HG03354 (cell line): ENCODE measurements around the gene GFAP.

Experiments used
- ATAC-seq: cut with Tn5 transposase; IDR thresholded peaks from one replicate; pipeline ENCODE4 v1.9.1; 2021; ENCODE audit warnings: mild to moderate bottlenecking; ENCODE audit not compliant: unreplicated experiment, poor library complexity, severe bottlenecking

The GFAP gene

DNA sequence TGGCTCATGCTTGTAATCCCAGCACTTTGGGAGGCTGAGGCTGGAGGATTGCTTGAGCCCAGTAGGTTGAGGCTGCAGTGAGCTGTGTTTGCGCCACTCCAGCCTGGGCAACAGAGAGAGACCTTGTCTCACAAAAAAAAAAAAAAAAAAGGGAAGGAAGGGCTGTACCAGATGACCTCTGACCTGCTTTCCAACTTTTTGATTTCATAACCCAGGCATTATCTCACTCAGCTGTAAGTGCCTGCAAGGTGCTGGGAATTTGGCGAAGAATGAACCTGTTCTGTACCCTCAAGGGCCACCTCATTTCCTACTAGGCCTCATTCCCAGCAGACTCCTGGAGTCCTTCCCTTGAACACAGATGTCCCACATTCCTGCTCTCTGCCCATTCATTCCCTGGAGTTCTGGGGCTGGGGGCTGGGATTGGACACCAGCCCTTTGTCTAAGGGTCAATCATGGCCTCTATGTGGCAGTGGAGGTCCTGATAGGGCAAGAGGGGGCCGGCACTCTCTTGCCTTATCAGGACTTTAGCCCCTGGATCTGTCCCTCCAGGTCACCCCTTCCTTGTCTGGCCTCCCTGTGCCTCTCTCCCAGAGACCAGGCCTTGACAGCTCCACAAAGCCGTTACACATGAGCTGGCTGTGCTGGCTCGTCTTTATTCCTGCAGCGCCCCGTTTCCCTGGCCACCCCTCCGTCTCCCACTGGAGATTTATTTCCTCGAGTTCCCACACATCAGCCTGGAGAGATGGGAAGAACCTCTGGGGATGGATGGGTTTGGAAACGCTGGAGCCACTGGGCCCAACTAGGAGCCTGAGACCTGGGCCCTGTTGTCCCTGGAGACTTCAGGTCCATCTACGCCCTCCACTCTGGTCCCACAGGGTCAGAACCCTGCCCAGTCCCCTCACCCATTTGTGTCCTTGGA, 821 bp upstream of the GFAP start:
- ATAC-seq: no peak

DNA sequence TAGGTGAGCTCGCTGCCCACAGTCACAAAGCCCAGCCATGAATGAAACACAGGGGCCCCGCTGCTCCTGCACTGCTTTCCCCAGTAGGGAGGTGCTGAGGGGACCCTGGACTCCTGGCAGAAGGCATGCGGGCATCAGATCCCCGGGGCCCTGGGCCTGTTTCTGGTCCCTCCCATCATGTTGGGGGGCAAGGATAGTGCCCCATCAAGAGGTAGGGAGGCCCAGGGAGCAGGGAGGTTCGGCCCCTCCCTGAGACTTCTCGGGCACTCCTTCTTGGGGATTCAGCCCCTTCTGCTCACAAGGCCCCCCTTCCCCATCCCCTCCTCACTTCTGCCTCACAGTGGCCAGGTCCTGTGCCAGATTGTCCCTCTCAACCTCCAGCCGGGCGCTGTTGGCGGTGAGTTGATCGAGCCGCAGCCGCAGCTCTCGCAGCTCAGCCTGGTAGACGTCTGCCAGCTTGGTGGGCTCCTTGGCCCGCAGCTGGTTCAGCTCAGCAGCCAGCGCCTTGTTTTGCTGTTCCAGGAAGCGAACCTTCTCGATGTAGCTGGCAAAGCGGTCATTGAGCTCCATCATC, 515 bp downstream of the GFAP start:
- ATAC-seq: no peak

DNA sequence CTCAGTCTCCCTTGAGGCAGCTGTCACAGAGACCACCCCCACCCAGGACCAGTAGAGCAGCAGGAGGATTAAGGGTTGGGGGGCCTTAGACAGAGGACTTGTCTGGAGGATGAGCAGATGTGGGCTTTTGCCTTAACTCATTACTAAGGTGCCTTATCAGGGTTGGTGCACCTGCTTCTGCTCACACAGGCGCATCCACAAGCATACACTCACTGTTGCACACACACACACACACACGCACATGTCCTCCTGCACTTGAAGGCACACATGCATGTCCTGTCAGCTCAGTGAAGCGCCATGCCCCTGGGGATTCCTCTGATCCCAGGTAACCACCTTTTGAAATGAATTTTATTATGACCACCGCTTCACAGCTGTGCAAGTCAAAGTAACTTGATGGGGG, 1.2 kb downstream of the GFAP start:
- ATAC-seq: no peak

DNA sequence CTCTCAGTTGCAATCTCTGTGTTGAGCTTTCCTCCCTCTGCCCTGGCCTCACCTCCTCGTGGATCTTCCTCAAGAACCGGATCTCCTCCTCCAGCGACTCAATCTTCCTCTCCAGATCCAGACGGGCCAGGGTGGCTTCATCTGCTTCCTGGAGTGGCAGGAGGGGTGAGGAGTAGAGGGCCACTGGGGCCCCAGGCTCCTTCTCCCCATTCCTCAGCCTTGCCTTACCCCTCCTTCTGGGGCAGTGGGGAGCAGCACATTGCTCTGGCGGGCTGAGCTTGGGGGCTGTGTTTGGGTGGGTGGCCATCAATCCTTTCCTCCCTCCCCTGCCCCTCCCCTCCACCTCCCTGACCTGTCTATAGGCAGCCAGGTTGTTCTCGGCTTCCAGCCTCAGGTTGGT, 1.6 kb downstream of the GFAP start:
- ATAC-seq: no peak

DNA sequence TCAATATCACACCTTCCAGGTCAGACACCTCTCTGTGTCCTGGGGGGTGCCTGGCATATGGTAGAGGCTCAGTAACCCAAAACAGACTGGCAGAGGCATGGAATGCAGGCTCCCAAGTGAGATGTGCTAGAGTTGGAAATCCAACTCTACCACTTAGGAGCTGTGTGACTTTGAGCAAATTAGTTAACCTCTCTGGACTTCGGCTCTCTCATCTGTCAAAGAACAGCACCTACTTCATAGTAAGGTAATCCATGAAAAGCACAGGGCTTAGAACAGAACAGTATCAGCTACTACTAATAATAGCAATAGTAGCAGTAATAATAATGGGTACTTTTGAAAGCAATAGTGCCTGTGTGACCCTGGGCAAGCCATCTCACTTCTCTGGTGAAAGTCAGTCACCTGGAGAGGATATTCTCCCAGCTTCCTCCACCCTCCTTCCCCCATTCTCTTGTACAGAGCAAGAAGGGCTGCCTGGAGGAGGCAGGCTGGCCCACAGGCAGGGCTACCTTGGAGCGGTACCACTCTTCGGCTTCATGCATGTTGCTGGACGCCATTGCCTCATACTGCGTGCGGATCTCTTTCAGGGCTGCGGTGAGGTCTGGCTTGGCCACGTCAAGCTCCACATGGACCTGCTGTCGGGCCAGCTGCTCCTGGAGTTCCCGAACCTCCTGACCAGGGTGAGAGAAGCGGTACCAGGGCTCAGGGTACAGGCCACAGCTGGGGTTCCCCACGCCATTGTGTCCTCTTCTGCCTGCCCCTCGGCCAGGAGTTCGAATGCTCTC, 2.3 kb downstream of the GFAP start:
- no peak for ATAC-seq

DNA sequence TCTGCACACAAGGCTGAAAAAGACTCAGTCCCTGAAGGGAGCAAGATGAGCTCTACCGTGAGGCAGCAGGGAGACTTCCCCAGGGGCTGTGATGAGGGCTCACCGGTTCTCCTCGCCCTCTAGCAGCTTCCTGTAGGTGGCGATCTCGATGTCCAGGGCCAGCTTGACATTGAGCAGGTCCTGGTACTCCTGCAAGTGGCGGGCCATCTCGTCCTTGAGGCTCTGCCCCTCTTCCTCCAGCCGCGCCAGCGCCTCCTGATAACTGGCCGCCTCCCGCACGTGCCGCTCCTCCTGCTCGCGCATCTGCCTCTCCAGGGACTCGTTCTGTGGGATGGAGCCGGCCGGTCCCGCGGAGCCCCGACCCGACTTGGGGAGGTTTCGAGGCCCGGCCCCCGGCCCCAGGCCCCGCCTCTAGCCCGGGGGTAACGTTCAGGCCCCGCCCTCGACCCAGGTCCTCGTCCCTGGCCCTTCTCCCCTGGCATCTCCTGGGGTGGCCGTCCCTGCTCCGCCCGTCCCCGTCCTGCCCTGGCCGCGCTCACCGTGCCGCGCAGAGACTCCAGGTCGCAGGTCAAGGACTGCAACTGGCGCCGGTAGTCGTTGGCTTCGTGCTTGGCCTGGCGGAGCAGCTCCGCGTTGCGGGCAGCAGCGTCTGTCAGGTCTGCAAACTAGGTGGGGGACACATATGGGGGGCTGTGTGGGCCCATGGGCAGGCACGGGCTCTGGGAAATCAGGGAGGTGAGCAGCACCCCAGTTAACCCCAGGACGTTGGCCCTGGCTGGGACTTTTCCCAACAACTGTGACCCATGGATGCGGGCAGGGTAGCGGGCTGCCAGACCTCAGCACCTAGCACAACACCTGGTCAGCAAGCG, 3.9 kb downstream of the GFAP start:
- no peak for ATAC-seq

DNA sequence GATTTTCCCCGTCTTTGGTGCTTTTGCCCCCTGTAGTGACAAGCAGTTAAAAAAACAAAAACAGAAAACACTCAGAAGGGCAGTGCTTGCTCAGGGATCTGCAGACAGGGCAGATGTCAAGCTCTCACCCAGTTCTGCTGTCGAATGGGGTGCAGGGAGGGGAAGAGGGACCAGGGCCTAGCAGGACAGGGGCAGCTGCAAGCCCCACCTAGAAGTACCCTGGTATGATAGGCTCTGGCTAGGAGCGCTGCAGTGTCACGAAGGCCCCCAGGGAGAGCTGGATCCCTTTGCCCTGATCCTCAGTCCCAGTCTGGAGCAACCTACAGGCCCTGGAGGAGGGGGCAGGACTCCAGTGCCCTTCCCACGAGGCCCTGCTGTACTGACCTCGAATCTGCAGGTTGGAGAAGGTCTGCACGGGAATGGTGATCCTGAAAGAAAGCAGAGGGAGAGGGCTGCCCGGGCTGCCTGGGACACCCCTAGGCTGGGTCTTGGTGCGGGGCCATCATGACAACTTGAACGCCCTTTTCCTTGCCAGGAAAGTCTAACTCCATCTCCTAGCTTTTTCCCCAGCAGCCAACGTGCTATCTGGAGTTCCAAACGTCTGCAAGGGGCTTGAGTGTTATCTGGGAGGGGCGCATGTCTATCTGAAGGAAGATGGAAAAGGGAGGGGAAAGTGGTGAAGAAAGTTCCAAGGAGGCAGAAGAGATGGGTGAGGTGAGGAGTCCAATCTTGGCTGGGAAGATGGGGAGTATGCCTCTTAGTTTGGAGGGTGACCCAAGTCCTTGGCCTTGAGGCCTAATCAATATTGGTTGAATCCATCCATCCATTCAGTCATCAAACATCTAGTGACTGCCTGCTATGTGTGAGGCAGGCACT, 4.8 kb downstream of the GFAP start:
- ATAC-seq: no peak

DNA sequence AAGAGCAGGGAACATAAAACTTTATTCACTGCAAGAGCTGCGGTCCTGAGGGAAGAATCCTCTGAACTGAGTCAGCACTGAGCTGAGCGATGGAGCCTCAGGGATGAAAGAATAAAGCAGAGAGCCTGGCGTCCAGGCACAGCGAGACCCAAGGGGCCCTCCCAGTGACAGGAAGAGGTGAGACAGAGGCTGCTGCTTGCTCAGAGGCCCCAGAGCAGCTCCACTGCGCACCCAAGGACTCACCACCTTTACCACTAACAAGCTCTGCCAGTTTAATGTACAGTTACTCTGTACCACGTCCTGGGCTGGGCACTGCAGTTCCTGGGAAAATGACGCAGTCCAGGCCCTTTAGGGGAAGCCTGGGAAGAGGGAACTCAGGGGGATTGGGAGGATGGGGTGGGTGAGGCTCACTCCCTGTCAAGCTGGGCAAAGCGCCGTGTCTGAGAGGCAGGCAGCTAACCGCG, 5.6 kb downstream of the GFAP start:
- no peak for ATAC-seq

DNA sequence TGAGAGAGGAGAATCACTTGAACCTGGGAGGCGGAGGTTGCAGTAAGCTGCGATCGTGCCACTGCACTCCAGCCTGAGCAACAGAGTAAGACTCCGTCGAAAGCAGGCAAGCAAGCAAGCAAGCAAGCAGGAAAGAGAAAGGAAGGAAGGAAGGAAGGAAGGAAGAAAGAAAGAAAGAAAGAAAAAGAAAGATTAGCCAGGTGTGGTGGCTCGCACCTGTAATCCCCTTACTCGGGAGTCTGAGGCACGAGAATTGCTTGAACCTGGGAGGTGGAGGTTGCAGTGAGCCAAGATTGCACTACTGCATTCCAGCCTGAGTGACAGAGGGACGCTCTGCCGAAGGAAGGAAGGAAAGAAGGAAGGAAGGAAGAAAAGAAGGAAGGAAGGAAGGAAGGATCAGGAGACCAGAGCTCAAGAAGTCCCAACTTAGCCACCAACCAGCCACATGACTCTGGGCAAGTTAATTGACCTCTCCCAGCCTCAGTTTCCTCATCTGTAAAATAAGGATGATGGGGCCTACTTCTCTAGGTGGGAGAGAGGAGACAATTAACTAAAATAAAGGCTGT, 6.5 kb downstream of the GFAP start:
- no peak for ATAC-seq

DNA sequence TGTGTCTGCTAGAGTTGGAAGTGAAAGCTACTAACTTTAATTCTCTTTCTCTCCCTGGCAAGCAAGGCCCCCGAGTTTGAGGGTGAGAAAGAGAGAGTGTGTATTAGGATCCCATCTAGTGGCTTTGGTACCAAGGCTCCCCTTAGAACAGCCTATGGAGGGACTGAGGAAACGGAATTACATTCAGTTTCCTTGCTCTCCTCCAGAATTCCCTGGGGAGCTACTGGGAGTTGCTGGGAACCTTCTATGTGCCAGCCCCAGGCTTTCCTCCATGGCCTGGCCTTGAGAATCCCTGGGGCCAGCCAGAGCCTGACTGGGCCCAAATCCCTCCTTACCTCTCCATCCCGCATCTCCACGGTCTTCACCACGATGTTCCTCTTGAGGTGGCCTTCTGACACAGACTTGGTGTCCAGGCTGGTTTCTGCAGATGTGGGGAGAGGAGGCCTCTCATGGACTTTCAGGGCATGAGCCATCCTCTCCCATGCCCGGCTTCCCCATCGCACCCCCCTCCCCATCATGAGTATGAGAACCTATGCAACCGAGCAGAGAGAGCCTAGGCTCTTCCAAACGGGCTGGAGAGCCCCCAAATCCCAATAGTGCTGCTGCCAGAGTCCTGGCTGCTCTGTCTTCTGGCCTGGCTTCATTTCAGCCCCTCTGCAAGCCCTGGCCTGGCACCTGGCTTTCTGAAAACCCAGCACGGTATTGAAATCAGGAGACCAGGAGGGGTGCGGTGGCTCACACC, 7.4 kb downstream of the GFAP start:
- ATAC-seq: no peak

DNA sequence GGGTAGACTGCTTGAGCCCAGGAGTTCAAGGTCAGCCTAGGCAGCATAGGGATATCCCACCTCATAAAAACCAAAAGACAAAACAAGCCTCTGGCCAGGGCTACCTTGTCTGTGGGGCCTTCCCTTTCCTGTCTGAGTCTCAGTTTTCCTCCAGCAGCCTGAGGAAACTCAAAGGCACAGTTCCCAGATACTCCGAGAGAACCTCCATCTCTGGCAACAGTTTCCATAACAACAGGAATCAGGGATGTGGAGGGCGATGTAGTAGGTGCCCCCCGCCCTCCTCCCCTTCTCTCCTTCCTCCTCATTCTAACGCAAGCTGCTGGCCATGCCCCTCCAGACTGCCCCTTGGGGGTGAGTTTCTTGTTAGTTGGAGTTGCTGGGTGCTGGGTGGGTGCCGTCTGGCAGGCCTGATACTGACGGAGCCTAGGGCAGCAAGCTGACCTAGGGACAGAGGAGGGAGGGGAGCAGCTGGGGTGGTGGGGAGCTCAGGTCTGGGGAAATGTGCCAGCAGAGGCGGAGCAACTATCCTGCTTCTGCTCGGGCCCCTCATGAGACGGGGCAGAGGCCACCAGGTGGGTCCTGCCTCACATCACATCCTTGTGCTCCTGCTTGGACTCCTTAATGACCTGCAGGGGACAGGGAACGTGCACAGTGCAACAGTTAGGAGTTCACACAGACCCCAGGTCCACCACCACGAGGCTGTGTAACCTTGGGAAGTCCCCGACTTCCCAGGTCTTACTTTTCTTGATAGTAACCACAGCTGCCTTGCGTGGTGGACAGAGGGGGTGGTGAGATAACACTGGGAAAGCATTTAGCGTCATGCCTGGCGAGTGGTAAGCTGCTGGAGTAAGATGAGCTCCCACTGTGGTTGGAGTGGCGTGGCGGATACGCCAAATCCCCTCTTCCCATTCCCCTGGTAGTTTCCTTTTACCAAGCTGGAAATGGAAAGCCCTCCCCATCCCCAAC, 8.3 kb downstream of the GFAP start:
- ATAC-seq: no peak

DNA sequence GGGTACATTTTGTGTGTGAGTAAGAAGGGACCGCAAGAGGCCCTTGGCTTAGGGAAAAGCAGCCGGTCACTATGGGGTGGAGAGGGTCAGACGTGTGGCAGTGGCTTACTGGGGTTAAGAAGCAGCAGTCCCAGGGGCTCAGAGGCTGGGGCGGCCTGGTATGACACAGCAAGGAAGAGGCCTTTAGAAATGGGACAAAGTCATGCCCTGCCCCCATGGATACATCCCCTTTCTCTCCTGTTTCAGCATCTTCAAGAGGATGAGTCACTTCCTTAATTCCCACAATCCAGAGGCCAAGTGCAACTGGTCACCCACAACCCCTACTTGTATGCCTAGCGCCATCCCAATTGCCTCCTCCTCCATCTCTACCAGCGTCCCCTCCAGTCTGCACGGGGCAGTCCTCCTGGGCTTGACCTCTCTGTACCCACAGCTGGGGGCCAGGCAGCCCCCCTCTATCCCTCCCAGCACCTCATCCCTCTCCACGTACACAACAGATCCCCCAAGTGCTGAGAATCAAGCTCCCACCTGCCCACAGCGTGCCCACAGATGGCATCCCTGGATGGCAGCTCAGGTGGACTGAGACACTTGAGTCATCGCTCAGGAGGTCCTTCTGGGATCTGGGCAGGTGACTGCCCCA, 9.2 kb downstream of the GFAP start:
- no peak for ATAC-seq

DNA sequence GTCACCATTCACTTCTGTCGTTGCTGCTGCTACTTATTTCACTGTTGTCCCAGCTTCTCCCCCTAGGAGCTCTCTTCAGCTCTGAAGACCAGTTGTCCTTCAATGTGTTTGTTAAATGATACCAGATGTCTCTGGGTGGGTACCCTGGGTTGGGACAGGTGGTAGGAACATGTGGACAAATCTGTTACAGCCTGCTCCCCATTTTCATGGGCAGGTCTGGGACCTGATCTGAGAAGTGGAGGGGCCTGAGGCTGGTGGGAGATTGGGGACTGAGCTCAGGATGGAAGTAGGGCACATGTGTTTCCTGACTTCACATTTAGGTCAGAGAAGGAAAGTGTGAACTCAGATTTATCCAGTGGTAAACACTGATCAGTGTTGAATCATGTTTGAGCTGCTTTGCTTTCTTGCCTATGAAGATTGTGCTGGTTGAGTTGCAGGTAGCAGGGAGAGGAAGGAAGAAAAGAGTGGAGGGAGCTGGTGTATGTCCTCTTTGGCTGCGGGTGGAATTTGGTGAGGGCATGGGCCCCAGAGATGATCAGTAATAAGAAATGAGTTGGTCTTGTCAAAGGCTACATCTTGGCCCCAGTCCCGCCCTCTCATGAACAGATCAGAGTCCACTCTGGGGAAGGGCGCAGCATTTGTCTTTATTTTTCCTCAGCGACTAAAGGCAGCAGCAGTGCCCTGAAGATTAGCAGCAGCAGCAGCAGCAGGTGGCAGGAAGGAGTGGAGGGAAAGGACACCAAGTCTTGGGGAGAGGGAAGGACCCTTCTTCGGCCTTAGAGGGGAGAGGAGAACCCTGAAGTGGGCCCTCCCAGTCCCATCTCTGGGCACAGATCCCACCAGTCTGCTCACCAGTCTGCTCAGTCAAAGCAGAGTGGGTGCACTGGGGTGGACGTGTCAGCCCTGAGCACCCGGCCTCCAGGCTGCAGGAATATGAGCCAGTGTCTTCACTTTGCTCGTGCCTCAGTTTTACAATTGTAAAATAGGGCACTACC, 10.0 kb downstream of the GFAP start:
- ATAC-seq: no peak

DNA sequence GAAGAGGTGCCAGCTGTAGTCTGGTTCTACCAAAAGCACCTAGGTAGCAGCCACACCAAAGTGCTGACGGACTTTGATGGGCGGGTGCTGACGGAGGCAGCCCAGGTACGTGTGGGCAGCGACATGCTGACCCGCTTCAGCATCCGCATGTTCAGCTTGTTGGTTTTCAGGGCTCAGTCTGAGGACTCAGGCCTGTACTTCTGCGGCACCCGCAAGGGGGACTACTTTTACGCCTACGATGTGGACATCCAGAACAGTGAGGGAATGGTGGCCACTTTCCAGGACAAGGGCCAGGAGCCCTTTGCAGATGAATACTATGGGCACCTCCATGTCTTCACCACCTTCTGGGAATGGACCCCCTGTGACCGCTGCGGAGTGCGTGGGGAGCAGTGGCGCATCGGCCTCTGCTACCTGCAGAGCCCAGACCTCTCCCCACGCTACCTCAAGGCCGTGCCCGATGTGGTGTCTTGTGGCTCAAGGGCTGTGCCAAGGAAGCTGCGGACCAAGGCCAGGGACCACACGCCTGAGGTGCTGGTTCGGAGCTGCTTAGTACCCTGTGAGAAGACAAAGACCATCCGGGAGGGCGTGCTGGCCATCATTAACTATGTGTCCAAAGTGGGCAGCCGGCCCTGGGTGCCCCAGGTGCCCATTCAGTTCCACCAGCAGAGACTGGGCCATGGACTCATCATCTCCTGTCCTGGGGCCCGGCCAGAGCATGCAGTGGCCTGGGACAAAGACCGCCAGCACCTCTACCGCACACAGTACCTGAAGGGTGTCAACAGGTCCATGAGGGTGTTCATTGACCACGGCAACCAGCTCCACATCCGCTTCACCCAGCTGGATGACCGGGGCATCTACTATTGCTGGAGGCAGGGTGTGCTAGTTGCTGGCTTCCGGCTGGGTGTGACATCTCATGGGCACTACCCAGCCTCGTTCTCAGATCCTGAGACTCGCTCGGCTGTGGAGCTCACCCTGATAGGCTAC, 11.0 kb downstream of the GFAP start:
- ATAC-seq: no peak
